Measurements from ENCODE around the gene VWF.
"Not testable (repeated sequence)": the region's sequence is repeated elsewhere in the genome, so short reads cannot be mapped to it uniquely, and the experiment has no call there.

DNA sequence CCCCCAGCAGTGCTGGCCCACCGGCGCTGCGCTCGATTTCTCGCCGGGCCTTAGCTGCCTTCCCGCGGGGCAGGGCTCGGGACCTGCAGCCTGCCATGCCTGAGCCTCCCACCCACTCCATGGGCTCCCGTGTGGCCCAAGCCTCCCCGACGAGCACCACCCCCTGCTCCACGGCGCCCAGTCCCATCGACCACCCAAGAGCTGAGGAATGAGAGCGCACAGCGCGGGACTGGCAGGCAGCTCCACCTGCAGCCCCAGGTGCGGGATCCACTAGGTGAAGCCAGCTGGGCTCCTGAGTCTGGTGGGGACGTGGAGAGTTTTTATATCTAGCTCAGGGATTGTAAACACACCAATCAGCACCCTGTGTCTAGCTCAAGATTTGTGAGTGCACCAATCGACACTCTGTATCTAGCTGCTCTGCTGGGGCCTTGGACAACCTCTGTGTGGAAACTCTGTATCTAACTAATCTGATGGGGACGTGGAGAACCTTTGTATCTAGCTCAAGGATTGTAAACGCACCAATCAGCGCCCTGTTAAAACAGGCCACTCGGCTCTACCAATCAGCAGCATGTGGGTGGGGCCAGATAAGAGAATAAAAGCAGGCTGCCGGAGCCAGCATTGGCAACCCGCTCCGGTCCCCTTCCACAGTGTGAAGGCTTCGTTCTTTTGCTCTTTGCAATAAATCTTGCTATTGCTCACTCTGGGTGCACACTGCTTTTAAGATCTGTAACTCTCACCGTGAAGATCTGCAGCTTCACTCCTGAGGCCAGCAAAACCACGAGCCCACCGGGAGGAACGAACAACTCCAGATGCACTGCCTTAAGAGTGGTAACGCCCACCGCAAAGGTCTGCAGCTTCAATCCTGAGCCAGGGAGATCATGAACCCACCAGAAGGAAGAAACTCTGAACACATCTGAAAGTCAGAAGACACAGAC lies 18.2 kb upstream of the VWF start:
- TF ChIP-seq, protein P1, sequence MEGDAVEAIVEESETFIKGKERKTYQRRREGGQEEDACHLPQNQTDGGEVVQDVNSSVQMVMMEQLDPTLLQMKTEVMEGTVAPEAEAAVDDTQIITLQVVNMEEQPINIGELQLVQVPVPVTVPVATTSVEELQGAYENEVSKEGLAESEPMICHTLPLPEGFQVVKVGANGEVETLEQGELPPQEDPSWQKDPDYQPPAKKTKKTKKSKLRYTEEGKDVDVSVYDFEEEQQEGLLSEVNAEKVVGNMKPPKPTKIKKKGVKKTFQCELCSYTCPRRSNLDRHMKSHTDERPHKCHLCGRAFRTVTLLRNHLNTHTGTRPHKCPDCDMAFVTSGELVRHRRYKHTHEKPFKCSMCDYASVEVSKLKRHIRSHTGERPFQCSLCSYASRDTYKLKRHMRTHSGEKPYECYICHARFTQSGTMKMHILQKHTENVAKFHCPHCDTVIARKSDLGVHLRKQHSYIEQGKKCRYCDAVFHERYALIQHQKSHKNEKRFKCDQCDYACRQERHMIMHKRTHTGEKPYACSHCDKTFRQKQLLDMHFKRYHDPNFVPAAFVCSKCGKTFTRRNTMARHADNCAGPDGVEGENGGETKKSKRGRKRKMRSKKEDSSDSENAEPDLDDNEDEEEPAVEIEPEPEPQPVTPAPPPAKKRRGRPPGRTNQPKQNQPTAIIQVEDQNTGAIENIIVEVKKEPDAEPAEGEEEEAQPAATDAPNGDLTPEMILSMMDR (IDR thresholded peaks at IDR 0.05; ENCODE audit: low read depth, low read length) = not testable (repeated sequence)
- TF ChIP-seq EZH2phosphoT487 (IDR thresholded peaks at IDR 0.05; ENCODE audit: low read depth) = not testable (repeated sequence)
